HepG2 (cell line): ENCODE data around the gene NOP56. TPM values are rescaled to one million over a fixed set of nuclear protein-coding genes. Genes with fewer than 3 reads are reported as not detected.

Experiments used
- ATF3 ChIP-seq: sonication (generic); formaldehyde crosslinking; IDR thresholded peaks from 2 replicates; pipeline ENCODE4 v1.4.0; 2020; ENCODE audit warnings: missing genetic modification reagents
- BORCS8-MEF2B ChIP-seq: sonication (generic); formaldehyde crosslinking; IDR thresholded peaks from 2 replicates; pipeline ENCODE4 v1.8.0; 2022; ENCODE audit warnings: mild to moderate bottlenecking, missing genetic modification reagents
- DRAP1 ChIP-seq: IDR thresholded peaks from 2 replicates; pipeline ENCODE4 v1.6.1; 2016; ENCODE audit warnings: missing genetic modification reagents, missing compliant biosample characterization
- FOXA1 ChIP-seq, 2 experiments: fragments of 450-650 bp in 1 of 2; sonication (generic) in 1 of 2; formaldehyde crosslinking in 1 of 2; IDR thresholded peaks; 2 replicates each; pipeline versions ENCODE4 v1.4.0 to v1.6.1; 2016 to 2020; ENCODE audit warnings: missing genetic modification reagents in 1 of 2
- LRRFIP1 ChIP-seq: sonication (generic); formaldehyde crosslinking; conservative IDR thresholded peaks from 2 replicates; pipeline ENCODE4 v1.4.0; 2020; ENCODE audit warnings: missing genetic modification reagents
- PRDM15 ChIP-seq: sonication (generic); formaldehyde crosslinking; IDR thresholded peaks from 2 replicates; pipeline ENCODE4 v1.4.0; 2020; ENCODE audit warnings: missing genetic modification reagents
- SMAD9 ChIP-seq: sonication (generic); formaldehyde crosslinking; IDR thresholded peaks from 2 replicates; pipeline ENCODE4 v1.5.1; 2020; ENCODE audit warnings: mild to moderate bottlenecking, missing genetic modification reagents
- SP2 ChIP-seq: sonication (generic); formaldehyde crosslinking; IDR thresholded peaks from 2 replicates; pipeline ENCODE4 v1.5.1; 2020; ENCODE audit warnings: mild to moderate bottlenecking, missing genetic modification reagents
- SUZ12 ChIP-seq: fragments of 150-350 bp; IDR thresholded peaks from 2 replicates; pipeline ENCODE4 v1.6.1; 2014; ENCODE audit warnings: low read depth, low read length
- THRA ChIP-seq: sonication (generic); formaldehyde crosslinking; IDR thresholded peaks from 2 replicates; pipeline ENCODE4 v1.4.0; 2020; ENCODE audit warnings: missing genetic modification reagents, borderline replicate concordance
- ZBTB14 ChIP-seq: sonication (generic); formaldehyde crosslinking; IDR thresholded peaks from 2 replicates; pipeline ENCODE4 v1.4.0; 2020; ENCODE audit warnings: missing genetic modification reagents
- ZBTB26 ChIP-seq: IDR thresholded peaks from 2 replicates; pipeline ENCODE4 v1.6.1; 2016; ENCODE audit warnings: missing compliant biosample characterization, missing genetic modification reagents, borderline replicate concordance
- ZNF101 ChIP-seq: sonication (generic); formaldehyde crosslinking; IDR thresholded peaks from 2 replicates; pipeline ENCODE4 v1.4.0; 2020; ENCODE audit warnings: mild to moderate bottlenecking, low read depth, missing genetic modification reagents, borderline replicate concordance
- ZNF230 ChIP-seq: sonication (generic); formaldehyde crosslinking; IDR thresholded peaks from 2 replicates; pipeline ENCODE4 v1.4.0; 2020; ENCODE audit warnings: mild to moderate bottlenecking, missing genetic modification reagents
- ZNF446 ChIP-seq: sonication (generic); formaldehyde crosslinking; IDR thresholded peaks from 2 replicates; pipeline ENCODE4 v1.5.0; 2020; ENCODE audit warnings: mild to moderate bottlenecking, missing genetic modification reagents
- ZNF501 ChIP-seq: sonication (generic); formaldehyde crosslinking; IDR thresholded peaks from 2 replicates; pipeline ENCODE4 v1.5.1; 2020; ENCODE audit warnings: mild to moderate bottlenecking, moderate library complexity, missing genetic modification reagents
- ZNF556 ChIP-seq: sonication (generic); formaldehyde crosslinking; IDR thresholded peaks from 2 replicates; pipeline ENCODE4 v1.4.0; 2020; ENCODE audit warnings: mild to moderate bottlenecking, missing genetic modification reagents, borderline replicate concordance
- polyA plus RNA-seq, 8 experiments: library from polyadenylated mRNA; depleted of rRNA in 3 of 8; stranded (reverse) in 7 of 8; unstranded in 1 of 8; fragments of >200 nt; fragmentation: Illumina TruSeq in 4 of 8; extraction: Trizol in 4 of 8; gene quantifications; 2 replicates each; pipeline versions ENCODE4 v1.2.1 to v1.2.3, GENCODE V29; 2011 to 2016; ENCODE audit warnings: low read depth in 4 of 8, missing spikeins in 1 of 8, mixed read lengths in 1 of 8; ENCODE audit not compliant: insufficient read depth in 1 of 8
- total RNA-seq, 5 experiments: library from RNA; depleted of rRNA; stranded (reverse); fragments of >200 nt; fragmentation: Illumina TruSeq; extraction: Trizol; gene quantifications; 2 replicates each; pipeline ENCODE4 v1.2.3, GENCODE V29; 2016; ENCODE audit warnings: low read depth in 1 of 5

Gene NOP56
- total and polyA plus RNA-seq, 2 of the 13 experiments (the other 11 are each of a cell fraction or from before 2014, with no cell fraction given), result 369 to 1,116 TPM

GRCh38 chr20:2655331-2656116 is 3.1 kb downstream of the NOP56 start (continued):
- TF ChIP-seq PRDM15 (CRISPR knock-in tag) (no peak), ZBTB26 (CRISPR knock-in tag) (no peak), BORCS8-MEF2B (CRISPR knock-in tag) (peak; percentile 10; the same call in 1 of the 2 replicates), ZNF556 (CRISPR knock-in tag) (no peak), ATF3 (no peak), SUZ12 (no peak), ZBTB14 (0 out of 2 replicates have a peak, but pooled peaks have one; percentile 15), SMAD9 (no peak), ZNF501 (CRISPR knock-in tag) (no peak), ZNF101 (CRISPR knock-in tag) (no peak), SP2 (CRISPR knock-in tag) (no peak), LRRFIP1 (CRISPR knock-in tag) (no peak), THRA (no peak), FOXA1 (IDR thresholded peaks at IDR 0.05) (no peak), FOXA1 (CRISPR knock-in tag; IDR thresholded peaks at IDR 0.05) (no peak), DRAP1 (CRISPR knock-in tag) (no peak), ZNF230 (CRISPR knock-in tag) (no peak; the same call in 1 of the 2 replicates), ZNF446 (0 out of 2 replicates have a peak, but pooled peaks have one; percentile 55)
